Anterior cingulate cortex (tissue), 58 donors: Measurements from ENCODE around the gene CCDC172.

Experiments used
- DNase-seq, 58 donors: peaks; one replicate each; lab custom pipeline; 2025; lab: John Stamatoyannopoulos, UW

Gene CCDC172

DNA sequence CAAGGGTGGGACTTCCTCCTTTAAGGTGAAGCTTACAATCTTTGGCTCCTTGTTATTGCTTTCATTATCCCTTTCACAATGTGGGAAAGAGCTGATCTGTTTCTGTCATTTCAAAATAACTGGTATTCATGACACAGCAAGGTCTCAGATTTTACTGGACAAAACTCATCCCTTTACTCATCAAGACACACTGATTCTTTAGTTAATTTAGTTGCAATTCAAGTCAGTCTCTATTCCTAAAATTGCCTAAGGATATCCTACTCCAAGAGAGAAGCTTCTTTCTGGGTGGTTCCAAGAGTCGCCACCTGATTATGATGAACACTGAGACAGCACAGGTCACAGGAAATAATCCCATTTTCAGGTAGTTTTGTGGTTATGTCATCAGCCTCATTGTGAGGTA, 97.6 kb downstream of the CCDC172 start:
- DNase-seq = no peak

DNA sequence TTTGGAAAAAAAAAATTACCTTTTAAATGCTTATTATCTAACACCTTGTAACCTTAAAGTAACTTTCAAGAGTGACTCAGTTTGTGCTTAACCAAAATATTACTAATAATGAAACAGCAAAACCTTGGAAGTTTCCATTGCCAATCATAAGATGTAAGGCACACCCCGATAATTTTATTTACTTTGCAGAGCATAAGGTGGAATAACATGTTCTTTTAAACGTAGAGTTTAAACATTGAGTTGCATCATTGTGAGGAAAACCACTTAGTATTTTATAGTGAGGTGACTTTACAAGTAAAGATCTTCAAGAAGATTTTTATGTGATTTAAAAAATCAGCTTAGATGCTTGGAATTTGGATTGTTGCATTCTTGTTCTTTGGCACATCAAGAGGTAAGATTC, 103.4 kb downstream of the CCDC172 start, which contains the start of gene PNLIPRP3:
Gene PNLIPRP3 (plus strand): TSS at position 177 of the 400 bp plus-strand sequence. CDS start 166 bp downstream, at position 343.
- DNase-seq = no peak

DNA sequence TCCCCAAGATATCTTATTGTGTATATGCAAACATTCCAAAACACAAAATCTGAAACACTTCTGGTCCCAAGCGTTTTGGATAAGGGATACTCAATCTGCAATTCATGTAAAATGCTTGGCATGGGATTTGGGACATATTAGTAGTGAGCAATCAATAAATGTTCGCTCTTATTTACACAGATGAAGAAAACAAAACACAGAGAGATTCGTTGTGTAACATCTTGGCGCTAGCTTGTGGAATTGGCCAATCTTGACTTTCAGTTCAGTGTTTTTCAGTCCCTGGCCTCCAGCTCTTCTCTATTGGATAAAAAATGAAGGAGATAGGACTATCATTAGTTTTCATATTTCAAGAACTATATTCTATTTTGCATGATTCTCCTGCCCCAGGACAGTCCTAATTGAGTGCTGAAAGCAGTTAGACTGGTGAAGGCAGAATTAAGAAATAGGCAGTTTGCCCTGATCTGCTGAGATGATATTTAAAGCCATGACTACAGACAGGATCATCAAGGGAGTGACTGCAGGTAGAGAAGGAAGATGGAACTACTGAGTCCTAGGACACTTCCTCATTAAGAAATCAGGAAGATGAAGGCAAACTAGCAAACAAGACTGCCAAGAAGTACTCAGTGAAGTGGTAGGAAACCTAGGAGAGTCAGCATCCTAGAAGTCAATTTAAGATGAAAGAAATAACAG, 105.2 kb downstream of the CCDC172 start:
- no peak for DNase-seq
